ENCODE results near the gene ROBO3.

ROBO3 gene

DNA sequence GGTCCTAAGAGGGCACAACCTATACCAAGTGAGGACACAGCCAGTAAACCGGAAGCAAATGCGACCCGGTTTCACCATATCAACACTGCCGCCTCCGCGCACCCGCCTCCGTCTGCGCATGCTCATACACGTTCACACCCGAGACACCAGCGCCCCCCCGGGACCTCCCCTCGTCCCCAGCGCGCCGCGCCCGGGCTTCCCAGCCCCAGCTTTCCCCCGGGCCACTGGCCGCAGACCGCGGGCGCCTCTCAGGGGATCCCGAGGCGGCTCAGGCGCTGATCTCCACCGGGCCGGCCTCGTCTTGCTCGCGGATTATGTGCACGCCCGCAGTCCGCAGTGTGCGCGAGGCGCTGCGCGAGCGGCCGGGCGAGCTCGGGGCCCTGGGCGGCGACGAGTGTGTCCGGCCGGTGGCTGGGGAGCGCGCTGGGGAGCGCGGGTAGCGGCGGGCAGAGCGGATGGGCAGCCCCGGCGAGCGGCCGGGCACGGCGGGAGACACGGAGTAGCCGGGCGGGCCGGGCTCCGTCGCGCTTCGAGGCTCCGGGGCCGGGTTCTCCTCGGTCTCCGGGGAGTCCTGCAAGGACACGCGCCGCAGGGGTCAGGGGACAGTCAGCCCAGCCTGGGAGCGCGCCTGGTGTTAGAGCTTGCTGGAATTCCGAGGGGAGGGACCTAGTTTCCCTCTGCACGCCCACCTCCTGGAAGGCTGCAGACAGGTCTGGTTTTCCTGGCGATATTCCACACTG, 55.8 kb downstream of the ROBO3 start:
- DNase-seq (ENCODE audit: low read depth in 2 of 2), result peak; percentile 71 to 75

GRCh38 chr11:124922831-124923230, 57.6 kb downstream of the ROBO3 start:
- no peak for DNase-seq (ENCODE audit: low read depth in 2 of 2)

GRCh38 chr11:124923296-124923695, 58.1 kb downstream of the ROBO3 start:
- DNase-seq (ENCODE audit: low read depth in 2 of 2), result no peak

GRCh38 chr11:124928942-124929665, 63.9 kb downstream of the ROBO3 start:
- DNase-seq (ENCODE audit: low read depth in 2 of 2), result no peak

GRCh38 chr11:124930799-124931198, 65.6 kb downstream of the ROBO3 start:
- DNase-seq (ENCODE audit: low read depth in 2 of 2), result no peak
